SU-DHL-6 (cell line): ENCODE measurements around the gene PPCDC.

Experiments used
- CTCF ChIP-seq: fragments of 200-600 bp; sonication (generic); IDR thresholded peaks from one replicate; pipeline ENCODE4 v1.5.1; 2017; ENCODE audit warnings: antibody characterized with exemption, mild to moderate bottlenecking, low read length, moderate library complexity; ENCODE audit not compliant: insufficient read depth, poor library complexity, severe bottlenecking
- EZH2phosphoT487 ChIP-seq: fragments of 200-600 bp; sonication (generic), shearing (Covaris generic); conservative IDR thresholded peaks from 2 replicates; pipeline ENCODE4 v1.6.1; 2018; ENCODE audit warnings: mild to moderate bottlenecking, antibody characterized with exemption, low read length, moderate library complexity, mixed read lengths

GRCh38 chr15:75002398-75002797, 21.0 kb upstream of the PPCDC start:
- TF ChIP-seq CTCF (no peak), EZH2phosphoT487 (no peak)
